Hematopoietic multipotent progenitor cell treated with erythropoietin and hydrocortisone succinate and interleukin-3 and kit ligand, for 17 days (in vitro differentiated cells): ENCODE results near the gene NABP1.

Source experiments
- DNase-seq: peaks from one replicate; pipeline ENCODE4 v3.0.0-alpha.2; 2015; ENCODE audit warnings: low spot score

The NABP1 gene

GRCh38 chr2:191649519-191649918, 28.4 kb upstream of the NABP1 start:
- no peak for DNase-seq

- no peak for DNase-seq
Observed at GRCh38 chr2:191650896-191651773, 26.8 kb upstream of the NABP1 start.

- DNase-seq = no peak
Observed at GRCh38 chr2:191653667-191654391, 24.1 kb upstream of the NABP1 start.

- no peak for DNase-seq
Observed at GRCh38 chr2:191656391-191656790, 21.5 kb upstream of the NABP1 start.

- DNase-seq = no peak
Observed at GRCh38 chr2:191656792-191657191, 21.1 kb upstream of the NABP1 start.

- DNase-seq = no peak
Observed at GRCh38 chr2:191657977-191658376, 20.0 kb upstream of the NABP1 start.

- DNase-seq = no peak
Observed at GRCh38 chr2:191659198-191659597, 18.7 kb upstream of the NABP1 start.

GRCh38 chr2:191660575-191660974, 17.4 kb upstream of the NABP1 start:
- no peak for DNase-seq

- no peak for DNase-seq
Observed at GRCh38 chr2:191661097-191661924, 16.6 kb upstream of the NABP1 start.

- DNase-seq = no peak
Observed at GRCh38 chr2:191664823-191665677, 12.9 kb upstream of the NABP1 start.

GRCh38 chr2:191666226-191666625, 11.7 kb upstream of the NABP1 start:
- DNase-seq = no peak

GRCh38 chr2:191666732-191667131, 11.2 kb upstream of the NABP1 start:
- DNase-seq = no peak

- no peak for DNase-seq
Observed at GRCh38 chr2:191670076-191670475, 7.9 kb upstream of the NABP1 start.

GRCh38 chr2:191670787-191671186, 7.1 kb upstream of the NABP1 start:
- DNase-seq = no peak

GRCh38 chr2:191675807-191676721, 1.9 kb upstream of the NABP1 start:
- DNase-seq = no peak

GRCh38 chr2:191676790-191677645, 918 bp upstream of the NABP1 start:
- DNase-seq = no peak

- DNase-seq = peak; percentile 61
Observed at GRCh38 chr2:191678437-191679100, 633 bp downstream of the NABP1 start.

- peak; percentile 43 for DNase-seq
Observed at GRCh38 chr2:191679818-191680600, 2.1 kb downstream of the NABP1 start.
